ENCODE data around the gene PRPS1. TPM values are rescaled to one million over a fixed set of nuclear protein-coding genes. Genes with fewer than 3 reads are reported as not detected.

The PRPS1 gene
- total RNA-seq, 1 donor from 2014 or later: 31.8 TPM

DNA sequence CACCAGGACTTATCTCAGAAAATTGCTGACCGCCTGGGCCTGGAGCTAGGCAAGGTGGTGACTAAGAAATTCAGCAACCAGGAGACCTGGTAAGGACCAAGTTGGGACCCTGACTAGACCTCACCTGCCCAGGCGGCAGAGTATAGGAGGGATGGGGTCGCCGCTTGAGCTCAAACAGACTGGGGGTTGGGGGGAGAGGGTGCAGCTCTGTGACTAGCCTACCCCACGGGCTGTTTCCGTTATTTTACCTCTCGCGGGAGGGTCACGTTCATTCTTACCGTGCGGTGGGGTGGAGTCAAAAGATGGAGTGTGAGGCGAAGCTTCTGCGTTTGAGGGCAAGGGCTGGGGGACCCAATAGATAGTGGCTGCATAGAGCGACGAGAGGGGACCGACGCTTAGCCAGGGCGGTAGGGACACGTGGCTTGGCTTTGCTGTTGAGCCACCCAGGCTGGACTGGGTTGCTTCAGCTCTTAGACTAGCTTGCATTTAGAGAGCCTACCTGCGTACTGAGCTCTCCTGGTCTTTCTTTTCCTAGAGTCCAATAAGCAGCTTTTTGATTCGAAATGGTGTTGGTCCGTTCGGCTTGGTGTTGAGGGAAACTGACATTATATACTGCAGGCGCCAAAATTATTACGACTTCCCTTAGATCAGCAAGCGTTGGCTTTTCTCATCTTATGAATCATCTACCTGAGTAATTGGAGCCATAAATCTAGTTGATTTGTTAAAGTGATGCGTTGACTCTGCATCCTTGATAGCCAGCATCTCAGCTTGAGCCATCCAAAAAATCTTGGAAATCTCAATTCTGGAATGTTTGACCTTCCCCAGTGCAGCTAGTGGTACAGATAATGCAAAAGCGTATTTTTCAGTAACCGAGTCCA lies 591 bp downstream of the PRPS1 start:
- peaks cover 1% of the 10 kb centered on the region for H3K27me3 Mint-ChIP-seq (ENCODE audit: unreplicated experiment)
- peak overlapping the region; percentile 79 for H3K27ac Mint-ChIP-seq (ENCODE audit: unreplicated experiment)
- peak; percentile 18 for DNase-seq
- H3K9me3 Mint-ChIP-seq (ENCODE audit: unreplicated experiment): no peaks in the 10 kb centered on the region
- H3K36me3 Mint-ChIP-seq (ENCODE audit: unreplicated experiment): no peaks in the 10 kb centered on the region
- H3K4me3 Mint-ChIP-seq (ENCODE audit: unreplicated experiment): peak overlapping the region; percentile 93
- H3K4me1 Mint-ChIP-seq (ENCODE audit: low read depth, unreplicated experiment): peaks cover 7% of the 10 kb centered on the region
- no peak for TF ChIP-seq CTCF (IDR thresholded peaks at IDR 0.05; ENCODE audit: partially characterized antibody, unreplicated experiment)

DNA sequence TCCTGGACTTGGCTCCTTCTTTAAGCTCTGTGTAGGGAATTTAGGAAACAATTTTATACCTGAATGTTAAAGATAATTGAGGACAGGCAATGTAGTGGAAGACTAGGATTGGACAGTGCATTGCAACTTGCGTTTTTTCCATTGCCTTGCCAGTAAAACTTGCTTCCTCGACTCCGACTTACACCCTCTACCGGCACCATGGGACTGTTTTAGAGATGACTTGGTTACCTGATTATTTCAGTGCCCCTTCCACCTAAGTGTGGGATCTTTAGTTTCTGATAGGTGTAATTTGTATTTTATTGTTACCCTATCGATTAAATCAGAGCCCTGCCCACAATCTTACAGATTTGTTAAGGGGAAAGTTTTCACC lies 1.2 kb downstream of the PRPS1 start:
- no peaks in the 10 kb centered on the region for H3K36me3 Mint-ChIP-seq (ENCODE audit: unreplicated experiment)
- no peaks in the 10 kb centered on the region for H3K9me3 Mint-ChIP-seq (ENCODE audit: unreplicated experiment)
- H3K4me3 Mint-ChIP-seq (ENCODE audit: unreplicated experiment): peak overlapping the region; percentile 93
- no peak for DNase-seq
- no peak for TF ChIP-seq CTCF (IDR thresholded peaks at IDR 0.05; ENCODE audit: partially characterized antibody, unreplicated experiment)
- no peak overlapping the region for H3K27ac Mint-ChIP-seq (ENCODE audit: unreplicated experiment)
- peaks cover 7% of the 10 kb centered on the region for H3K4me1 Mint-ChIP-seq (ENCODE audit: low read depth, unreplicated experiment)
- peaks cover 1% of the 10 kb centered on the region for H3K27me3 Mint-ChIP-seq (ENCODE audit: unreplicated experiment)

GRCh38 chrX:107630031-107630689 lies 1.9 kb downstream of the PRPS1 start:
- Mint-ChIP-seq H3K27ac (ENCODE audit: unreplicated experiment) (no peak overlapping the region), H3K27me3 (ENCODE audit: unreplicated experiment) (peaks cover 1% of the 10 kb centered on the region), H3K36me3 (ENCODE audit: unreplicated experiment) (no peaks in the 10 kb centered on the region), H3K9me3 (ENCODE audit: unreplicated experiment) (no peaks in the 10 kb centered on the region), H3K4me1 (ENCODE audit: low read depth, unreplicated experiment) (peaks cover 7% of the 10 kb centered on the region), H3K4me3 (ENCODE audit: unreplicated experiment) (peak overlapping the region; percentile 93)
- TF ChIP-seq CTCF (IDR thresholded peaks at IDR 0.05; ENCODE audit: partially characterized antibody, unreplicated experiment): no peak
- no peak for DNase-seq

- Mint-ChIP-seq H3K36me3 (ENCODE audit: unreplicated experiment) (no peaks in the 10 kb centered on the region), H3K9me3 (ENCODE audit: unreplicated experiment) (no peaks in the 10 kb centered on the region), H3K27ac (ENCODE audit: unreplicated experiment) (no peak overlapping the region), H3K4me3 (ENCODE audit: unreplicated experiment) (no peak overlapping the region), H3K27me3 (ENCODE audit: unreplicated experiment) (peaks cover under 1% of the 10 kb centered on the region), H3K4me1 (ENCODE audit: low read depth, unreplicated experiment) (peaks cover 6% of the 10 kb centered on the region)
- no peak for DNase-seq
- no peak for TF ChIP-seq CTCF (IDR thresholded peaks at IDR 0.05; ENCODE audit: partially characterized antibody, unreplicated experiment)
Observed at GRCh38 chrX:107632346-107632745, 4.0 kb downstream of the PRPS1 start.

DNA sequence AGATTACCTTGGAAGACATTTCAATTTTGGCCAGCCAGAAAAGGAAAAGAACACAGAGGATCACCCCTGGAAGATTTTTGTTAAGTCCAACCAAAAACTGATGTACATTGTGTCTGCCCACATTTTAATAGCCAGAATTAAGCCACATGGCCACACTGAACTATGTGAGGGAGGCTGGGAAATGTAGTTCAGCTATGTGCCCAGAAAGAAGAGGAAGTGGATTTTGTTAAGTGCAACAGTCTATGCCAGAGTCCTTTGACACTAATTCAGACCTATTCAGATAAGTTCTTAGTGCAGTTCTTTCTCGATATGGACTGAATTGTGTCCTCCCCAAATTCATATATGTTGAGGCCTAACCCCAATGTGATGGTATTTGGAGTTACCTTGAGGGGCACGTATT lies 18.4 kb downstream of the PRPS1 start:
- Mint-ChIP-seq H3K4me1 (ENCODE audit: low read depth, unreplicated experiment) (no peaks in the 10 kb centered on the region), H3K36me3 (ENCODE audit: unreplicated experiment) (no peaks in the 10 kb centered on the region), H3K9me3 (ENCODE audit: unreplicated experiment) (no peaks in the 10 kb centered on the region), H3K27me3 (ENCODE audit: unreplicated experiment) (no peaks in the 10 kb centered on the region), H3K27ac (ENCODE audit: unreplicated experiment) (no peak overlapping the region), H3K4me3 (ENCODE audit: unreplicated experiment) (no peak overlapping the region)
- no peak for TF ChIP-seq CTCF (IDR thresholded peaks at IDR 0.05; ENCODE audit: partially characterized antibody, unreplicated experiment)
- DNase-seq: no peak

Measured in glutamatergic neuron (in vitro differentiated cells).